Nephron progenitor cell (in vitro differentiated cells): ENCODE data around the gene TOLLIP.

Experiments
- DNase-seq: peaks from one replicate; pipeline ENCODE4 v3.0.0; 2021
- H3K27ac Mint-ChIP-seq: 2 replicates; pipeline ENCODE4 v1.8.0; 2021; ENCODE audit warnings: mild to moderate bottlenecking, moderate library complexity, mixed read lengths
- H3K27me3 Mint-ChIP-seq: 2 replicates; pipeline ENCODE4 v1.8.0; 2021; ENCODE audit warnings: mild to moderate bottlenecking, low read depth, mixed read lengths; ENCODE audit not compliant: poor library complexity
- H3K36me3 Mint-ChIP-seq: 2 replicates; pipeline ENCODE4 v1.8.0; 2021; ENCODE audit warnings: low read depth, mixed read lengths
- H3K4me1 Mint-ChIP-seq: 2 replicates; pipeline ENCODE4 v1.8.0; 2021; ENCODE audit warnings: mixed read lengths
- H3K4me3 Mint-ChIP-seq: 2 replicates; pipeline ENCODE4 v1.8.0; 2021; ENCODE audit warnings: mild to moderate bottlenecking, moderate library complexity, mixed read lengths
- H3K9me3 Mint-ChIP-seq: 2 replicates; pipeline ENCODE4 v1.8.0; 2021; ENCODE audit warnings: mild to moderate bottlenecking, moderate library complexity, mixed read lengths
- TF ChIP-seq, protein P1 (sequence below): fragments of 200-600 bp; sonication (generic); IDR thresholded peaks from 2 replicates; pipeline ENCODE4 v1.5.0; 2021; ENCODE audit warnings: antibody characterized with exemption

TOLLIP gene

DNA sequence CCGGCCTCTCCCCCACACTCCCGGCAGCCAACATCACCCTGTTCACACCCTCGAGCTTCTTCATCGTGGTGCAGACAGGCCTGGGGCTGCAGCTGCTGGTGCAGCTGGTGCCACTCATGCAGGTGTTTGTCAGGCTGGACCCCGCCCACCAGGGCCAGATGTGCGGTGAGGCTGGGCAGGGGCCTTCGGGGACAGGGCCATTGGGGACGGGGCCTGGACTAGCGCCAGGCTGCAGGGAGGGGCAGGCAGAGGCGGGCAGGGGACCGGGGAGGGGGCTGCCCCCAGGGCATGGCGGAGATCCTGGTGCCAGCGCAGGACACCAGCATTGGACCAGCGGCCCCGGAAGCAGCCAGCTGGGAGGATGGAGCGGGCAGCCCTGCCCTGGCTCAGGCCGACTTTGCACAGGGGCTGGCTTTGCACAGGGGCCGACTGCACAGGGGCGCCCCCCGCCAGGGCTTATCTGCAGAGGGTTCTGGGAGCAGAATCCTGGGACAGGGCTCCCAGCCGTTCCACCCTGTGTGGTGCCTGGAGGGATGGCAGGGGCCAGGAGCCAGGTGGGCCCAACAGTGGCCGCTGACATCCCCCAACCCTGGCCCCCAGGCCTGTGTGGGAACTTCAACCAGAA lies 77.9 kb downstream of the TOLLIP start:
- Mint-ChIP-seq H3K4me1 (peaks cover 3% of the 10 kb centered on the region), H3K27me3 (no peaks in the 10 kb centered on the region), H3K36me3 (no peaks in the 10 kb centered on the region), H3K4me3 (no peak overlapping the region), H3K27ac (no peak overlapping the region), H3K9me3 (no peaks in the 10 kb centered on the region)
- TF ChIP-seq, protein P1, sequence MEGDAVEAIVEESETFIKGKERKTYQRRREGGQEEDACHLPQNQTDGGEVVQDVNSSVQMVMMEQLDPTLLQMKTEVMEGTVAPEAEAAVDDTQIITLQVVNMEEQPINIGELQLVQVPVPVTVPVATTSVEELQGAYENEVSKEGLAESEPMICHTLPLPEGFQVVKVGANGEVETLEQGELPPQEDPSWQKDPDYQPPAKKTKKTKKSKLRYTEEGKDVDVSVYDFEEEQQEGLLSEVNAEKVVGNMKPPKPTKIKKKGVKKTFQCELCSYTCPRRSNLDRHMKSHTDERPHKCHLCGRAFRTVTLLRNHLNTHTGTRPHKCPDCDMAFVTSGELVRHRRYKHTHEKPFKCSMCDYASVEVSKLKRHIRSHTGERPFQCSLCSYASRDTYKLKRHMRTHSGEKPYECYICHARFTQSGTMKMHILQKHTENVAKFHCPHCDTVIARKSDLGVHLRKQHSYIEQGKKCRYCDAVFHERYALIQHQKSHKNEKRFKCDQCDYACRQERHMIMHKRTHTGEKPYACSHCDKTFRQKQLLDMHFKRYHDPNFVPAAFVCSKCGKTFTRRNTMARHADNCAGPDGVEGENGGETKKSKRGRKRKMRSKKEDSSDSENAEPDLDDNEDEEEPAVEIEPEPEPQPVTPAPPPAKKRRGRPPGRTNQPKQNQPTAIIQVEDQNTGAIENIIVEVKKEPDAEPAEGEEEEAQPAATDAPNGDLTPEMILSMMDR: no peak
- DNase-seq: peak; percentile 2

DNA sequence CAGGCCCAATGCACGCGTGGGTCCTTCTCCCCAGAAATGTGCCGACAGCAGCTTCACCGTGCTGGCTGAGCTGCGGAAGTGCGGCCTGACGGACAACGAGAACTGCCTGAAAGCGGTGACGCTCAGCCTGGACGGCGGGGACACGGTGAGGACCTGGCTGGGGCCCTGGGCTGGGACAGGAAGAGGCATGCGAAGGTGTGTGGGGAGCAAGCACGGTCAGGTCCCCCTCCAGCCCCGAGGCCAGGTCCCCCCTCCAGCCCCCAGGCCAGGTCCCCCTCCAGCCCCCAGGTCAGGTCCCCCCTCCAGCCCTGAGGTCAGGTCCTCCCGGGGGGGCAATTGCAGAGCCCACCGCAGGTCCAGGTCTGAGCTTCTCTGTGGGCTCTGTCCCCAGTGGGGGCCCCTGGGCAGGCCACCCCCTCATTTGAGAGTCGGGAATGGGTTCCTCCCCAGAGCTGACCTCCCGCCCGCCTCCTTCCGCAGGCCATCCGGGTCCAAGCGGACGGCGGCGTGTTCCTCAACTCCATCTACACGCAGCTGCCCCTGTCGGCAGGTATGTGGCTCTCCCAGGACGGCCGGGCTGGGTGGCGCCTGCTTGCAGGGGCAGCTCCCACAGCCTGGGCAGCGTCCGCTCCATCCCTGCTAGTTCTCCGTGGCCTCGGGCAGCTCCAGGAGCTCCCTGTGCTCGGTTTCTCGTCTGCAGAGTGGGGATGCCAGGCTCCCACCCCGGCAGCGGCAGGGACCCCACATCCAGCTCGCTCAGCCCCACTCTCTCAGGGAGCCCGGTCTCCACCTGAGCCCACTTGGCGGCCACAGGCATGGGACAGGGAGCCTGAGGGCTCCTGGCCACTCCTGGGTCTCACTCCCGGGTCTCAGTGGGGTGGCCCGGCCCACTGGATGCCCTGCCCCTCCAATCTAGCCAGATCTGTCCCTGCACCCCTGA lies 78.7 kb downstream of the TOLLIP start:
- Mint-ChIP-seq H3K27me3 (peaks cover 5% of the 10 kb centered on the region), H3K36me3 (no peaks in the 10 kb centered on the region), H3K4me3 (no peak overlapping the region), H3K4me1 (peaks cover 5% of the 10 kb centered on the region), H3K27ac (no peak overlapping the region), H3K9me3 (no peaks in the 10 kb centered on the region)
- TF ChIP-seq, protein P1: no peak
- peak; percentile 6 for DNase-seq

DNA sequence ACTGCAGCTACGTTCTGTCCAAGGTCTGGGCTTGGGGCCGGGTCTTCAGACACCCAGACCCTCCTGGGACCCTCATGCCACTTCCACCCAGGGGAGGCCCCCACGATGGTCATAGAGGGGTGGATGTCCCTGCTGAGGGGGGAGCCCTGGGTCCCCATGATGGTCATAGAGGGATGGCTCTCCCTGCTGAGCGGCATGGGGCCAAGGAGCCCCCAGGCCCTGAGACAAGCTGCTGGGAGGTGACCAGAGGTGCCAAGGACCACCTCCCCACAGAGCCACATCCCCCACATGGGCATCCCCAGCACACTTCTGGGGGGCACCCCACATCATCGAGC lies 79.3 kb downstream of the TOLLIP start:
- no peaks in the 10 kb centered on the region for H3K36me3 Mint-ChIP-seq
- DNase-seq: no peak

DNA sequence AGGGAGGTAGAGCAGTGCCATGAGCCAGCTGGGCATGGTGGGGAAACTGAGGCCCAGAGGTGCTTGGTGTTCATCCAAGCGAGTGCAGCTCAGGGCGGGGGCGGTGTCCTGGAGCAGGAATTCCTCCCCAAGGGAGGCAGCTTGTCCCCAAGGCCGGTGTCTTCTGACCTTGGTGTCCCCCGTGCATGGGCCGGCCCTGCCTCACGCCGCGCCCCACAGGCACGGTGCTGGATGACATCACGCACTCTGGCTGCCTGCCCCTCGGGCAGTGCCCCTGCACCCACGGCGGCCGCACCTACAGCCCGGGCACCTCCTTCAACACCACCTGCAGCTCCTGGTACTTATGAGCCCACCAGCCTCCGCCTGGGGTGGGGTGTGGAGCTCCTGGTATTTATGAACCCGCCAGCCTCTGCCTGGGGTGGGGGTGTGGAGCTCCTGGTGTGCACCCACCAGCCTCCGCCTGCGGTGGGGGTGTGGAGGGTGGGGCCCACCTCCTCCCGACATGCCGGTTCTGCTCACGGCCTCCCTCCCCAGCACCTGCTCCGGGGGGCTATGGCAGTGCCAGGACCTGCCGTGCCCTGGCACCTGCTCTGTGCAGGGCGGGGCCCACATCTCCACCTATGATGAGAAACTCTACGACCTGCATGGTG lies 79.8 kb downstream of the TOLLIP start:
- Mint-ChIP-seq H3K36me3 (no peaks in the 10 kb centered on the region), H3K27me3 (peaks cover 6% of the 10 kb centered on the region), H3K4me3 (no peak overlapping the region), H3K27ac (no peak overlapping the region), H3K4me1 (peaks cover 5% of the 10 kb centered on the region), H3K9me3 (no peaks in the 10 kb centered on the region)
- DNase-seq: peak; percentile 3
- TF ChIP-seq, protein P1: no peak

More for the DNA sequence above, 79.3 kb downstream of the TOLLIP start:
- no peak overlapping the region for H3K4me3 Mint-ChIP-seq
- peaks cover 6% of the 10 kb centered on the region for H3K27me3 Mint-ChIP-seq
- H3K4me1 Mint-ChIP-seq: peaks cover 5% of the 10 kb centered on the region
- TF ChIP-seq, protein P1: no peak
- H3K9me3 Mint-ChIP-seq: no peaks in the 10 kb centered on the region
- no peak overlapping the region for H3K27ac Mint-ChIP-seq

DNA sequence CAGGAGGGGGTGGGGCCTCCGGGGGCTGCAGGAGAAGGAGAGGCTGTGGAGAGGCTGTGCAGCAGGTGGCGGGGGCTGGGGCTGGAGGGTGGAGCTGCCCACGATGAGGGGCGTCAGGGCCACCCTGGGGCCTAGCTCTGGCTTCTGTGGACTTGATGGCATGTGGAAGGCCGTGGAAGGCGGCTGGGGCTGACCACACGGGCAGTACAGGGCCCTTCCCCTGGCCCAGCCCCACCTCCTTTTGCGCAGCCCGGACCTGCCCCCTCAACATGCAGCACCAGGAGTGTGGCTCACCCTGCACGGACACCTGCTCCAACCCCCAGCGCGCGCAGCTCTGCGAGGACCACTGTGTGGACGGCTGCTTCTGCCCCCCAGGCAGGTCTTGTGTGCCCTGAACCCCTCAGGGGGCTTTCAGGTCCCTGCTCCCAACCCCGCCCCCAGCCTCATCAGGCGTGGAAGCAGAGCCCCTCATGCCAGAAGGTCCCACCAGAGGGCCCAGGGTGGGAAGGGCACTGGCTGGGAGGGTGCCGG lies 80.4 kb downstream of the TOLLIP start:
- DNase-seq: peak; percentile 5
- Mint-ChIP-seq H3K9me3 (no peaks in the 10 kb centered on the region), H3K36me3 (no peaks in the 10 kb centered on the region), H3K4me1 (peaks cover 8% of the 10 kb centered on the region), H3K27ac (no peak overlapping the region), H3K4me3 (no peak overlapping the region), H3K27me3 (peaks cover 6% of the 10 kb centered on the region)
- TF ChIP-seq, protein P1: no peak
